GM18505 (cell line): ENCODE results near the gene MRAS.

ENCODE experiments used
- ATAC-seq: cut with Tn5 transposase; IDR thresholded peaks from one replicate; pipeline ENCODE4 v1.9.1; 2021; ENCODE audit not compliant: unreplicated experiment
- POLR2A ChIP-seq: IDR thresholded peaks from 4 replicates; pipeline ENCODE4 v1.6.1; 2011; ENCODE audit warnings: borderline replicate concordance; ENCODE audit not compliant: insufficient read depth, insufficient read length; ENCODE audit errors: extremely low read depth

MRAS gene

DNA sequence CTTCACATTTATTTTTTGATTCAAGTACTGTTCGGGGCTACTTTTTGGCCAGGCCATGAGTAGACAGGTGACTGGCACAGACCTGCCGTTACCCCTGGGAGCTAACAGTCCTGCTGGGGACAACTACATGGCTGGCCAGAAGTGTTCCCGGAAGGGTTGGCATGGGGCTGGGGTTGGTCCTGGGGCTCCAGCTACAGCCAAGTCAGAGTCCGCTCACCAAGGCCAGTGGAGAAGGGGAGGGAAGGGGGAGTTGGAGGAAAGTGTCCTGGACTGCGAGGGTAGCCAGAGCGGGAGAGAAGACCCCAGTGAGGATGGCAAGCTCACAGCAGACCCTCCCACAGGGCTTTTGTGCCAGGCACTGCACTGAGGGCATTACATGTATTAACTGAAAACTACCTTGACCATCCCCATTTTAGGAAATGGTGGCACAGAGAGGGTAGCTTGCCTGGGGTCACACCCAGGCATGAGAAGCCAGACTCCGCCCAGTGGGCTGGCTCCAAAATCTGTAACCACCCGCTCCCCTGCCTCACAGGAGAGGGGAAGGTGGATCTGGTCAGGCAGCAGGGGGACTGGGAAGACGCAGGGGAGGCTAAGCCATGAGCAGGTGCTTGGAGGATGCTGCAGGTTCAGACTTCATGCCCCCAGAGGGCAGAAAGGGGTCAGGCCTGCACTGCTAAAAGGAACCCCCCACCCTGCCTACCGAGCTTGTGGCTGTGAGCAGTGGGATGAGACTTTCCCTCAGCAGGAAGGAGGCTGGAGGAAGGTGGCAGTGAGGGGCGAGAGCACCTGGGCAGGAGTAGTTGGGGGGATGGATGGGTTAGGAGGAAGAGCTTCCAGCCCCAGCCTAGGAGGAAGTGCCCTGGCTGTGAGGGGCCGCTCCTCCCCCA lies 47.7 kb downstream of the MRAS start:
- TF ChIP-seq POLR2A: no peak
- no peak for ATAC-seq

GRCh38 chr3:138396752-138397410 lies 48.5 kb downstream of the MRAS start:
- no peak for TF ChIP-seq POLR2A
- no peak for ATAC-seq

GRCh38 chr3:138397983-138398382 lies 49.6 kb downstream of the MRAS start:
- ATAC-seq: no peak

GRCh38 chr3:138398791-138399575 lies 50.6 kb downstream of the MRAS start:
- TF ChIP-seq POLR2A: no peak
- ATAC-seq: no peak

More at GRCh38 chr3:138397983-138398382, 49.6 kb downstream of the MRAS start:
- TF ChIP-seq POLR2A: no peak

GRCh38 chr3:138399766-138400165 lies 51.4 kb downstream of the MRAS start:
- ATAC-seq: no peak
- no peak for TF ChIP-seq POLR2A

DNA sequence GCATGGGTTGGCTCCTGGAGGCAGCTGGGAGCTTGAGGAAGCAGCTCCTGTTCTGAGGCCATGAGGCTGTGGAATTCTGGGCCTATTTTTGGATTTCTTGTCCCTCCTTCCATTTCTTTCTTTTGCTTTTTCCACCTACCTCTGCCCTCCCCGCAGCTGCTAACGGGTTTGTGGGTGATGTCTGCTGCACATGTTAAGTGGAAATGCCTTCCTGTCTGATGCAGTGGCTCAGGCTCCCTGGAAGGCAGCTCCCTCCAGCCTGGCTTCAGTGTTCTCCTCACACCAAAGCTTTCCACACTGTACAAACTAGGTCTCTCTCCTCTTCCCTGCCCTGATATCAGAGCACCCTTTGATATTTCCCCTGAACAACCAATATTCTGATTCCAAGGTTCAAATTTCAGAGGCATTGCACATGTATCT lies 52.3 kb downstream of the MRAS start:
- no peak for ATAC-seq

GRCh38 chr3:138401834-138402233 lies 53.5 kb downstream of the MRAS start:
- no peak for ATAC-seq

More for the DNA sequence above, 52.3 kb downstream of the MRAS start:
- no peak for TF ChIP-seq POLR2A

GRCh38 chr3:138404121-138404520 lies 55.7 kb downstream of the MRAS start:
- no peak for ATAC-seq
- TF ChIP-seq POLR2A: no peak

More at GRCh38 chr3:138401834-138402233, 53.5 kb downstream of the MRAS start:
- no peak for TF ChIP-seq POLR2A

DNA sequence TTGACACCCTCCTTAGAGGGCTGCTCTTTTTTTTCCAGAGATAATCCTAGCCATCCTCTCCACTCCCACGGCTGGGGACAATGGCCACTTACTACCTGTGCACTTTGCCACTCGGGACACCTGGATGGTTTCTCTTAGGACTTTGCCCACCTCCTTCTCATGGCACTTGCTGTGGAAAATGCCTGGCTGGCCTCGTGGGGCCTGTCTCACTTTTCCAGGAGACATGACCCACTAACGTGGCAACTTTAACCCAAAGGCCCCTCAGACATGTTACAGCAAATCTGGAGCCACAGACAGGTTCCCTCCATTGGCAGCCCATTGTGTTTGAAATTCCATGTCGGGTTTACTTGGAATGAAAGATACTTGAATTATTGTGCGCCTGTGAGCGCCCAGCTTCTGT lies 56.6 kb downstream of the MRAS start:
- no peak for TF ChIP-seq POLR2A
- no peak for ATAC-seq

- ATAC-seq: no peak
- no peak for TF ChIP-seq POLR2A
Measured at GRCh38 chr3:138405486-138405885, 57.1 kb downstream of the MRAS start.

DNA sequence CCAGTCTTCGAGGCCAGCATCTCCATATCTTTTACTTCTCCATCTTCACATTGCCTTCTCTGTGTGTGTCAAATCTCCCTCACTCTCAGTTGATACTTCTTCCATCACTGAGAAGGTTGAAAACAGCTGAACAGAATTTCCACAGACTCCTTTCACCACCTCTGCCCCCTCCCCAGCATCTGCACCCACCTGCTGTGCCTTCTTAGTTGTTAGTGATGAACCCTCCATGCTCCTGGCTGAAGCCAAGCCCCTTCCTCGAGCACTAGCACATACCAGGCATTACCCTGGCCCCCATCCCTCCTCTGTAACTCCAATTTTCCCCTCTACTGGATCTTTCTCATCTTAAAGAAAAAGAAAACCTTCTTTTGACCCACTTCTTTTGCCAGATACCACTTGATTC lies 58.2 kb downstream of the MRAS start:
- no peak for ATAC-seq
- no peak for TF ChIP-seq POLR2A

GRCh38 chr3:138407236-138407907 lies 59.0 kb downstream of the MRAS start:
- no peak for TF ChIP-seq POLR2A
- no peak for ATAC-seq
